Hepatocyte (in vitro differentiated cells): Measurements from ENCODE around the gene KIF3A. TPM values are rescaled to one million over a fixed set of nuclear protein-coding genes. Genes with fewer than 3 reads are reported as not detected.

Source experiments
- DNase-seq: peaks from one replicate; pipeline ENCODE4 v3.0.0-alpha.2; 2016; ENCODE audit warnings: low spot score
- H2AFZ ChIP-seq: fragments of 200-600 bp; sonication (generic); 2 replicates; pipeline ENCODE4 v1.6.0; 2016; ENCODE audit warnings: antibody characterized with exemption, mild to moderate bottlenecking
- H3K27ac ChIP-seq: fragments of 200-600 bp; sonication (generic); 2 replicates; pipeline ENCODE4 v1.5.1; 2016; ENCODE audit warnings: mild to moderate bottlenecking
- H3K27me3 ChIP-seq: fragments of 200-600 bp; sonication (generic); 2 replicates; pipeline ENCODE4 v1.6.1; 2016
- H3K36me3 ChIP-seq: fragments of 200-600 bp; sonication (generic); replicated peaks from 2 replicates; pipeline ENCODE4 v1.5.1; 2016; ENCODE audit warnings: low read depth; ENCODE audit not compliant: insufficient read depth
- H3K4me1 ChIP-seq: fragments of 200-600 bp; sonication (generic); 2 replicates; pipeline ENCODE4 v1.5.1; 2016; ENCODE audit warnings: mild to moderate bottlenecking, moderate library complexity; ENCODE audit not compliant: insufficient read depth
- H3K4me2 ChIP-seq: fragments of 200-600 bp; sonication (generic); 2 replicates; pipeline ENCODE4 v1.6.0; 2016
- H3K4me3 ChIP-seq: fragments of 200-600 bp; sonication (generic); 2 replicates; pipeline ENCODE4 v1.5.1; 2016; ENCODE audit warnings: mild to moderate bottlenecking
- H3K79me2 ChIP-seq: fragments of 200-600 bp; sonication (generic); 2 replicates; pipeline ENCODE4 v1.6.0; 2017; ENCODE audit warnings: mild to moderate bottlenecking
- H3K9me2 ChIP-seq: fragments of 200-600 bp; sonication (generic); replicated peaks from 2 replicates; pipeline ENCODE4 v1.6.0; 2017; ENCODE audit warnings: mild to moderate bottlenecking; ENCODE audit not compliant: insufficient read depth
- H3K9me3 ChIP-seq: fragments of 200-600 bp; sonication (generic); 2 replicates; pipeline ENCODE4 v1.5.1; 2016; ENCODE audit warnings: low read depth, mild to moderate bottlenecking
- H4K20me1 ChIP-seq: fragments of 200-600 bp; sonication (generic); 2 replicates; pipeline ENCODE4 v1.6.0; 2016; ENCODE audit warnings: mild to moderate bottlenecking; ENCODE audit not compliant: insufficient read depth, poor library complexity, severe bottlenecking
- CTCF ChIP-seq: fragments of 200-600 bp; sonication (generic); IDR thresholded peaks from 2 replicates; pipeline ENCODE4 v1.5.1; 2016; ENCODE audit warnings: antibody characterized with exemption, mild to moderate bottlenecking; ENCODE audit not compliant: poor library complexity
- EZH2 ChIP-seq: fragments of 200-600 bp; sonication (generic); IDR thresholded peaks from 2 replicates; pipeline ENCODE4 v1.6.1; 2016; ENCODE audit warnings: antibody characterized with exemption, mild to moderate bottlenecking, borderline replicate concordance
- EZH2phosphoT487 ChIP-seq: fragments of 200-600 bp; sonication (generic); IDR thresholded peaks from one replicate; pipeline ENCODE4 v1.6.1; 2018; ENCODE audit warnings: antibody characterized with exemption, mild to moderate bottlenecking, low read depth, moderate library complexity; ENCODE audit not compliant: unreplicated experiment, severe bottlenecking
- WGBS: methylation state at CpG from one replicate; pipeline ENCODE4 v1.1.6; 2016; ENCODE audit warnings: low lambda C conversion rate; ENCODE audit errors: missing lambda C conversion rate; 5-methylcytosine and 5-hydroxymethylcytosine counted together
- polyA plus RNA-seq: library from polyadenylated mRNA; unstranded; fragments of >200 nt; fragmentation: Nextera tagmentation; extraction: Ambion mirVana; gene quantifications from 2 replicates; pipeline ENCODE4 v1.2.1, GENCODE V29; 2016
- total RNA-seq: library from RNA; depleted of rRNA; stranded (reverse); fragments of >200 nt; gene quantifications from 2 replicates; pipeline ENCODE4 v1.2.3, GENCODE V29; 2014

The KIF3A gene
- total and polyA plus RNA-seq, 2 experiments from 2014 or later, result 9.2 to 12.6 TPM

GRCh38 chr5:132765311-132766019, 28.1 kb upstream of the KIF3A start:
- WGBS, result 92% methylated on average over 12 of the region's 12 CpGs

GRCh38 chr5:132764671-132765238, 27.4 kb upstream of the KIF3A start:
- no peak for DNase-seq
- 90% methylated on average over 7 of the region's 7 CpGs for whole genome bisulfite sequencing
- Histone ChIP-seq H3K79me2 (peaks cover 36% of the 10 kb centered on the region), H3K4me3 (no peak overlapping the region), H3K9me2 (no peaks in the 10 kb centered on the region), H3K4me2 (no peak overlapping the region), H3K27ac (no peak overlapping the region), H2AFZ (no peak overlapping the region), H3K9me3 (no peaks in the 10 kb centered on the region), H4K20me1 (no peaks in the 10 kb centered on the region), H3K4me1 (no peaks in the 10 kb centered on the region), H3K27me3 (no peaks in the 10 kb centered on the region), H3K36me3 (no peaks in the 10 kb centered on the region)
- TF ChIP-seq EZH2phosphoT487 (no peak), CTCF (no peak), EZH2 (no peak)

More at GRCh38 chr5:132765311-132766019, 28.1 kb upstream of the KIF3A start:
- Histone ChIP-seq H3K27me3 (no peaks in the 10 kb centered on the region), H3K9me3 (no peaks in the 10 kb centered on the region), H3K27ac (no peak overlapping the region), H3K79me2 (peaks cover 41% of the 10 kb centered on the region), H2AFZ (no peak overlapping the region), H3K36me3 (no peaks in the 10 kb centered on the region), H3K4me1 (no peaks in the 10 kb centered on the region), H3K4me3 (no peak overlapping the region), H4K20me1 (no peaks in the 10 kb centered on the region), H3K9me2 (no peaks in the 10 kb centered on the region), H3K4me2 (no peak overlapping the region)
- TF ChIP-seq EZH2 (no peak), EZH2phosphoT487 (no peak), CTCF (no peak)
- no peak for DNase-seq

- TF ChIP-seq EZH2 (no peak), EZH2phosphoT487 (no peak), CTCF (no peak)
- Histone ChIP-seq H3K79me2 (peaks cover 30% of the 10 kb centered on the region), H4K20me1 (no peaks in the 10 kb centered on the region), H3K36me3 (no peaks in the 10 kb centered on the region), H3K9me3 (no peaks in the 10 kb centered on the region), H3K9me2 (no peaks in the 10 kb centered on the region), H3K4me2 (no peak overlapping the region), H3K27ac (no peak overlapping the region), H3K27me3 (no peaks in the 10 kb centered on the region), H3K4me1 (no peaks in the 10 kb centered on the region), H3K4me3 (no peak overlapping the region), H2AFZ (no peak overlapping the region)
- no peak for DNase-seq
- 95% methylated on average over 10 of the region's 10 CpGs for WGBS
Observed at GRCh38 chr5:132764051-132764450, 26.7 kb upstream of the KIF3A start.
